ES-I3 (cell line): Measurements from ENCODE around the gene ANKRD17.
"Not testable (repeated sequence)": the region's sequence is repeated elsewhere in the genome, so short reads cannot be mapped to it uniquely, and the experiment has no call there.

Experiments used
- H3K36me3 ChIP-seq: 2 replicates; pipeline ENCODE4 v1.6.1; 2013; ENCODE audit warnings: mild to moderate bottlenecking, low read length, control low read depth, moderate library complexity; ENCODE audit not compliant: insufficient read depth
- H3K4me1 ChIP-seq: 2 replicates; pipeline ENCODE4 v1.6.1; 2013; ENCODE audit warnings: mild to moderate bottlenecking, control low read depth, low read length; ENCODE audit not compliant: insufficient read depth
- H3K9ac ChIP-seq: 2 replicates; pipeline ENCODE4 v1.6.1; 2013; ENCODE audit warnings: low read depth, mild to moderate bottlenecking, low read length, moderate library complexity
- H3K9me3 ChIP-seq: 2 replicates; pipeline ENCODE4 v1.6.1; 2013; ENCODE audit warnings: mild to moderate bottlenecking, low read length, moderate library complexity; ENCODE audit not compliant: control insufficient read depth, insufficient read depth

ANKRD17 gene, protein sequence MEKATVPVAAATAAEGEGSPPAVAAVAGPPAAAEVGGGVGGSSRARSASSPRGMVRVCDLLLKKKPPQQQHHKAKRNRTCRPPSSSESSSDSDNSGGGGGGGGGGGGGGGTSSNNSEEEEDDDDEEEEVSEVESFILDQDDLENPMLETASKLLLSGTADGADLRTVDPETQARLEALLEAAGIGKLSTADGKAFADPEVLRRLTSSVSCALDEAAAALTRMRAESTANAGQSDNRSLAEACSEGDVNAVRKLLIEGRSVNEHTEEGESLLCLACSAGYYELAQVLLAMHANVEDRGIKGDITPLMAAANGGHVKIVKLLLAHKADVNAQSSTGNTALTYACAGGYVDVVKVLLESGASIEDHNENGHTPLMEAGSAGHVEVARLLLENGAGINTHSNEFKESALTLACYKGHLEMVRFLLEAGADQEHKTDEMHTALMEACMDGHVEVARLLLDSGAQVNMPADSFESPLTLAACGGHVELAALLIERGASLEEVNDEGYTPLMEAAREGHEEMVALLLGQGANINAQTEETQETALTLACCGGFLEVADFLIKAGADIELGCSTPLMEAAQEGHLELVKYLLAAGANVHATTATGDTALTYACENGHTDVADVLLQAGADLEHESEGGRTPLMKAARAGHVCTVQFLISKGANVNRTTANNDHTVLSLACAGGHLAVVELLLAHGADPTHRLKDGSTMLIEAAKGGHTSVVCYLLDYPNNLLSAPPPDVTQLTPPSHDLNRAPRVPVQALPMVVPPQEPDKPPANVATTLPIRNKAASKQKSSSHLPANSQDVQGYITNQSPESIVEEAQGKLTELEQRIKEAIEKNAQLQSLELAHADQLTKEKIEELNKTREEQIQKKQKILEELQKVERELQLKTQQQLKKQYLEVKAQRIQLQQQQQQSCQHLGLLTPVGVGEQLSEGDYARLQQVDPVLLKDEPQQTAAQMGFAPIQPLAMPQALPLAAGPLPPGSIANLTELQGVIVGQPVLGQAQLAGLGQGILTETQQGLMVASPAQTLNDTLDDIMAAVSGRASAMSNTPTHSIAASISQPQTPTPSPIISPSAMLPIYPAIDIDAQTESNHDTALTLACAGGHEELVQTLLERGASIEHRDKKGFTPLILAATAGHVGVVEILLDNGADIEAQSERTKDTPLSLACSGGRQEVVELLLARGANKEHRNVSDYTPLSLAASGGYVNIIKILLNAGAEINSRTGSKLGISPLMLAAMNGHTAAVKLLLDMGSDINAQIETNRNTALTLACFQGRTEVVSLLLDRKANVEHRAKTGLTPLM (N-terminal part only)

DNA sequence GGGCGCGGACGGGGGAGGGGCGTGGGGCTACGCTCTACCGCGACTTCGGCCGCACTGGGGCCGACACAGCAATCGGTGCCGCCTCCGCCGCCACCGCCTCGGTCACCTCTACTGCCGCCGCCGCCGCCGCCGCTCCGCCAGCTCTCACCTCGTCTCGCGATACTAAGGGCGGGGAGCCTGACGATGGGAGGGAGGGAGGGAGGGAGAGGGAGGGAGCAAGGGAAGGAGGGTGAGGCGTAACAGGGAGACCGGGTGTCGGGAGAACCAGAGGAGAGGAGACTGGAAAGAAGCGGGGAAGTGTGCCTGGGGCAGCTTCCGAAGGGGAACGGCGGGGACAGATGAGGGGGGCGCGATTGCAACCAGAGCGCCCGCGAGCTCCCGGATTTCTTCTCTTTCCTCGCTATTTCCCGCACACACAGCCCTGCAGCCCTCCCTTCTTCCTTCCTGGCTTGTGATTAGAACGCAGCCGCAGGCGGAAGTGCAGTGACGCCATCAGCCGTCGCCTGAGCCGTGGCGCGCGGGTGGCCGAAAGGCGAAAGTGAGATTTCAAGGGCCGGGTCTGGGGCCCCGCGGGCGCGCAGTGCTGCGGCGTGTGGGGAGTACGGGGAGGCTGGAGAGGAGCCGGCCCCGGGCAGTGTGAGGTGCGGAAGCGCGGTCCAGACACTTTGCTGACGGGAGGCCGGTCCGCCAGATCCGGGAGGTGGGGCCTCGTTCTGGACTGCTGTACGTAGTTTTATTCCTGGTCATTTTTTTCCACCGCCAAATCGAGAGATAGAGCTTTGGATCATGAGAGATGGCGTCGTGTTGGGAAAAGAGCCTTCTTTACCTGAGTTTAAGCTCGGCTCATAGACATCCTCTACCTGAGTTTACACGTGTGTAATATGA is at the start of gene ANKRD17:
ANKRD17 (minus strand) TSS at position 113 of the 885 bp plus-strand sequence. CDS start 130 bp downstream, outside the sequence.
- H3K9ac ChIP-seq = peak within 1 kb of the TSS; percentile 57
- no peaks in the 10 kb centered on the region for H3K36me3 ChIP-seq
- no peaks in the 10 kb centered on the region for H3K9me3 ChIP-seq
- H3K4me1 ChIP-seq = no peaks in the 10 kb centered on the region

DNA sequence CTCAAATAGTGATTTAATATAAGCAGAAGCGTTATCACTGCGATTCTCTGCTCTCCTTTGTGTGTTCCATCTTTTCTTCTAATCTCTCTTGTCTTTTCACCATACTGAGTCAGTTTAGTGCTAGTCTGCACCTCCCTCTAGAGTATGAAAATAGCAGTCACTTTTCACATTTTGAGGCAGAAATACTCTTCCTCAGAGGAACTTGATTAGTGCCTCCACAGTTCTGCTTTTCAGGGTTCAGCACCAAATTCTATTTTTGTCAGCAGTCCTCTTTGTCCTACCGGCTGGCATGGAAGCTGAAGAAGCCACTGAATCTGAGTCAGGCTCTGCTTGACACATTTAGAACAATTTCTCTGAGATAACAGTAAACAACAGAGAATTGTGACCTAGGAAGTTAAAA is 49.7 kb upstream of the ANKRD17 start:
- Histone ChIP-seq H3K9me3 (peaks cover 3% of the 10 kb centered on the region; the same call in 1 of the 2 replicates), H3K4me1 (no peaks in the 10 kb centered on the region), H3K9ac (no peak overlapping the region), H3K36me3 (no peaks in the 10 kb centered on the region)

DNA sequence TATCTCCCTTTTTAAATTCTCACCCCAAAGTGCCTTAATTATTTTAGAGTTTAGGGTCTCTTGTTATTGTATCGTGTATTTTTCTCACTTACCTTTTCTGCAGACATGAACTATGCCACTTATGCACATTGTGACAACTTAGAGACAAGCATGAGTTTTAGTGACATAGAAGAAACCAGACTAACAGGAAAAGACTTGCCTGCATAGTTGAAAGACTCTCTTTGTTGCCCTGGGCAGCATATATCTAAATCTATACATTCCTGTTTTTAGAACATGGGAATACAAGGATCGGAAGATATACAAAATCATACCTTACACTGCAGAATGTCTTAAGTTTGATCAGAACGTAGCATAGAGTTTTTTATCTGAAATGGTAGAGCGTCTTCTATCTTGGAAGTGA is 45.1 kb upstream of the ANKRD17 start:
- Histone ChIP-seq H3K36me3 (no peaks in the 10 kb centered on the region), H3K9ac (no peak overlapping the region), H3K4me1 (no peaks in the 10 kb centered on the region), H3K9me3 (no peaks in the 10 kb centered on the region)

DNA sequence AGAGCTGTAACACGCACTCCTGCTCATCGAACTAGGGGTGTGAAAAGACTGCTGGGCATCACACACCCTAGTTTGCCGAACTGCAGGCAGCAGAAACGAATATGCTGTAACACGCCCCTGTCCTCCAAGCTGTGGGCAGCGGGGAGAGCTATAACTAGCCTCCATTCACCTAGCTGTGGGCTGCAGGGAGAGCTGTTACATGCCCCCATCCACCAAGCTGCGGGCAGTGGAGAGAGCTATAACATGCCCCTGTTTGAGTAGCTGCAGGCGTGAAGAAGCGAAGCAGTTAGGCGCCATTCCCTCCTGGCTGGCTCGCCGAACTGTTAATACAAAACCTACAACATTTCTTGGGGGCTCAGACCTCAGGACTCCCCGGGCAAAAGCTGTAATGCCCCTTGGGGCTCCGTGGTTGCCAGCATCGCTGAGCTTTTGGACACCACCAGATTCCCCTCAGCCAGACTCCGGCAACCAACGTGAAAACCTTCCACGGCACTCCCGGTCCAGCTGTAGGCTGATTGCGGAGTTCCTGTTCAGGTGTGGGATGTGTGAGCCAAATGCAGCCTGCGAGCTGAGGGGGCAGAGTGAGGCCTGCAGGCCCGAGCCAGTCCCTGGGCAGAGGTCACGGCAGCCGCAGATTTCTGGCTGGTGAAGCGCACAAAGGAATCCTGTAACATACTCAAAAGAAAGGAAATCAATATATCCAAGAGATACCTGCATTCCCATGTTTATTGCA is 41.1 kb upstream of the ANKRD17 start:
- Histone ChIP-seq H3K4me1 (no peaks in the 10 kb centered on the region), H3K9me3 (no peaks in the 10 kb centered on the region; the same call in none of the 2 replicates), H3K36me3 (no peaks in the 10 kb centered on the region), H3K9ac (no peak overlapping the region)

DNA sequence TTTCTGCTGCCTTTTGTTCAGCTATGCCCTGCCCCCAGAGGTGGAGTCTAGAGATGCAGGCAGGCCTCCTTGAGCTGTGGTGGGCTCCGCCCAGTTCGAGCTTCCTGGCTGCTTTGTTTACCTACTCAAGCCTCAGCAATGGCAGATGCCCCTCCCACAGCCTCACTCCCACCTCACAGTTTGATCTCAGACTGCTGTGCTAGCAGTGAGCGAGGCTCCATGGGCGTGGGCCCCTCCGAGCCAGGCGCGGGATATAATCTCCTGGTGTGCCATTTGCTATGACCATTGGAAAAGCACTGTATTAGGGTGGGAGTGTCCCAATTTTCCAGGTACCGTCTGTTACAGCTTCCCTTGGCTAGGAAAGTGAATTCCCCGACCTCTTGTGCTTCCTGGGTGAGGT is 34.1 kb upstream of the ANKRD17 start:
- not testable (repeated sequence) for H3K4me1 ChIP-seq, H3K36me3 ChIP-seq, H3K9ac ChIP-seq
- peaks cover 13% of the 10 kb centered on the region for H3K9me3 ChIP-seq

DNA sequence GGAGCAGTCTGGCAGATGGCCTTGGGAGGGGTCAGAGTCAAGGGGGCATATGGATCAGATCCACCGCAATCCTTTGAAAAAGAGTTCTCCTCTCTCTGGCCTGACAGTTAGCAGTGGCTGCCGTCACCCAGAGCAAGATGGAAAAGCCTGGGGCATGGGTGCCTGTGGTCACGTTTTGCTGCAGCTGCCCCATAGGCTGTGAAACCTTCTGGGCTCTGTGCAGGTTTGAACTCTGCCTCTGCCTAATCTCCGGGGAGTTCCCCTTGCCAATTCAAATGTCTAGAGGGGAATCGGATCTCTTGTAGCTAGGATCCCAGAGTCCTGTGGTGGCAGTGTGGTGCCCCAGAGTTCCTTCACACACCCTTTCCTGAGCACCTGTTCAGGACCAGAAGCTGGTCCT is 23.4 kb upstream of the ANKRD17 start:
- Histone ChIP-seq H3K9me3 (no peaks in the 10 kb centered on the region), H3K4me1 (no peaks in the 10 kb centered on the region), H3K9ac (no peak overlapping the region), H3K36me3 (0 out of 2 replicates have a peak, but pooled peaks cover 3% of the 10 kb centered on the region)

DNA sequence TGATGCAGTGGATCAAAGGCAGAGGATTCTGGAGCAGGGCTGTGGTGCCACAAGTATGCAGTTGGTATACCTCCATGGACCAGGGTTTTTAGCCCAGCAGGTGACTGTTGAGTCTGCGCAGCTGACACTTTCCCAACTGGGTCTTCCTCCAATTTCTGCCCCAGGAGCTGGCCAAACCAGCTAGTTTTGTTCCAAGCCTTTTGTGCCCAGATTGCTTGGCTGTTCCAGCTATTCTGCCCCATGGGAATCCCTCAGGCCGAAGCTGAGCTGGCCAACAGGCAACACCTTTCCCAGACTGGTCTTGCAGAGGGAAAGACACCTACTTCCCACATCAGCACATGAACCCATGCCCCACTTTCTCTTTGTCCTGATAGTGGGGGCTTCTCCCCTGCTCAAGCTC is 22.8 kb upstream of the ANKRD17 start:
- Histone ChIP-seq H3K36me3 (0 out of 2 replicates have a peak, but pooled peaks cover 3% of the 10 kb centered on the region), H3K9me3 (no peaks in the 10 kb centered on the region), H3K9ac (no peak overlapping the region), H3K4me1 (no peaks in the 10 kb centered on the region)

DNA sequence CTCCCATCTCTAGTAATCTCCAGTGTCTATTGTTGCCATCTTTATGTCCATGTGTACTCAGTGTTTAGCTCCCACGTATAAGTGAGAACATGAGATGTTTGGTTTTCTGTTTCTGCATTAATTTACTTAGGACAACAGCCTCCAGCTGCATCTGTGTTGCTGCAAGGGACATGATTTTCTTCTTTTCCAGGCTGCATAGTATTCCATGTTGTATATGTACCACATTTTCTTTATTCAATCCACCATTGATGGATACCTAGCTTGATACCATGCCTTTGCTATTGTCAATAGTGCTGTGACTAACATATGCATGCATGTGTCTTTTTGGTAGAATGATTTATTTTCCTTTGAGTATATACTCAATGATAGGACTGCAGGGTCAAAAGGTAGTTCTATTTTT is 18.6 kb upstream of the ANKRD17 start:
- Histone ChIP-seq H3K9me3 (no peaks in the 10 kb centered on the region), H3K9ac (no peak overlapping the region), H3K4me1 (no peaks in the 10 kb centered on the region), H3K36me3 (no peaks in the 10 kb centered on the region)

DNA sequence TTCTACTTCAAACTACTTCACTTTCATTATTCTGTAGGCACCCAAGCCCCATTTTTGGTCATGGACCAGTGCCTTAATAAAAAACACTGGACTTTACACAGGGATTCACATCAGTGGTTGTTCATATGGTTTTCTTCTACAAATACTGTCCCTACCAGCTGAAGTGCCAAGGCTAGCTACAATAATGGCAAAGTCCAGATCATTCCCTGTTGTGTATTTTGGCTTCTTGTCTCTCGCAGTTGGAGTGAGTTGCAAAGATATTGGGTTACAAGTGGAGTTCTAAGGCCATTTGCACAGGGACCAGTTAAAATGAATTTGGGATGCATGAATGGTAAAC is 16.7 kb upstream of the ANKRD17 start:
- no peaks in the 10 kb centered on the region for H3K9me3 ChIP-seq
- no peaks in the 10 kb centered on the region for H3K36me3 ChIP-seq
- H3K9ac ChIP-seq = no peak overlapping the region
- H3K4me1 ChIP-seq = no peaks in the 10 kb centered on the region

DNA sequence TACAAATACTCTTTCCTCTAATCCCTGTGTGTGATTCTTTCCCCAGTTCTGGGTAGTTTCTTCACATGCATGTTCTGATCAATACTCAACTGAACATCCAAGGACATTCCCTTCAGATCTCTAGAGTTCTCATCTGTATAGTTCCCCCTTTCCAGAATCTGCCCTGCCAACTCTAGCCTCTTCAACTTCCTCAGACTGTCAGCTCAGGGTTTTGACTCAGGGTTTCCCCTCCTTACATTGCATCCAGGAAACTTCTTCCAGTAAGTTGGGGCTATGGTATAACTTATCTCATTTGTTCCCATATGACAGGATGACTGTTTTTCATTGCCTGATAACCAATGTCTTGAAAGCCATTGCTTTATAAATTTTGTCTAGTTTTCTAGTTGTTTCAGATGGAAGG is 14.2 kb upstream of the ANKRD17 start:
- H3K9me3 ChIP-seq = no peaks in the 10 kb centered on the region
- no peaks in the 10 kb centered on the region for H3K4me1 ChIP-seq
- no peak overlapping the region for H3K9ac ChIP-seq
- no peaks in the 10 kb centered on the region for H3K36me3 ChIP-seq

DNA sequence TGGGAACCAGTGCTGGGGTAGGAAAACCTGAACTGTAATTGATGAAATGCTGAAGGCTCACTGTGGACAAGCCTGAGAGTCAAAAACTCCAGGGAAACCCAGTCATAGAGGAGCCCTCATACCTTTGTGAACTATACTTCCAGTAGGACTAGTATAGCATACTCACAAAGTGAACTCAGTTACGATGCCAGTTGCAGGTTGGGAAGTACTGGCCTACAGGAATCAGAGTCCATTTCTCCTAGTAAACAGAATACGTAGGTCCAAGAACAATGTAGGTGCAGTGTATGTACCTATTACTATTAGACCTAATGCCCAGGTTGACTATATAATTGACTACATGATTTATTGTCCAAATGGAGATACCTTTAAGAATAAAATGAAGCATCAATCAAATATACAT is 8.5 kb upstream of the ANKRD17 start:
- H3K4me1 ChIP-seq = no peaks in the 10 kb centered on the region
- no peak overlapping the region for H3K9ac ChIP-seq
- H3K36me3 ChIP-seq = no peaks in the 10 kb centered on the region
- H3K9me3 ChIP-seq = no peaks in the 10 kb centered on the region

DNA sequence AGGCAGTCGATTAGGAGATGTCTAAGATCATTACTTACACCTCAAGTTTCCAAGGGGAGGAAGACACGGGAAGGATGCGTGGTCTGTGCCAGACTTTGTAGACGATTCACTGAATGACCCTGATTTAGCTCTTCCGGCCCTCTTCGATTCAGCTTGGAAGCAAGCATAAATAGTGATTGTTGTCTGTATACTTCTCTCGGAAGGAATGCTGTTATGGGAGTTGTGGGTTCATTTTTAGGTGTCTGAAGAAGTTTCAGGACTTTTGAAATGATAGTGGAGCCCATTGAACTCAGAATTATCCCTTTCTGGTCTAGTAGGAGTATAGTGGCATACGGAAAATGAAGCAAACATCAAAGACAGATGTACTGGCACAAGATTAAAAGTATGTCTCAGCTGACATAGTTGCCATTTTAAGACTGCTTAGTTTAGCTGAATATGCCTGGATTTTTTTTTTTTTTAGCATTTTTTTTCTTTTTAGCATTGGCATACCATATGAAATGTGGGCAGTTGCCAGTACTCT is 1.0 kb upstream of the ANKRD17 start:
- Histone ChIP-seq H3K36me3 (no peaks in the 10 kb centered on the region), H3K4me1 (no peaks in the 10 kb centered on the region), H3K9ac (peak overlapping the region; percentile 57), H3K9me3 (no peaks in the 10 kb centered on the region)

DNA sequence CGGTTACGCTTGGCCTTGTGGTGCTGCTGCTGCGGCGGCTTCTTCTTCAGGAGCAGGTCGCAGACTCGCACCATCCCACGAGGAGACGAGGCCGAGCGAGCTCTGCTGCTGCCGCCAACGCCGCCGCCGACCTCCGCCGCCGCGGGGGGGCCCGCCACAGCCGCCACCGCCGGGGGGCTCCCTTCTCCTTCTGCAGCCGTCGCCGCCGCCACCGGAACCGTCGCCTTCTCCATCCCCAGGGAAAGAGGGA is 237 bp downstream of the ANKRD17 start:
- H3K36me3 ChIP-seq = no peaks in the 10 kb centered on the region
- H3K9ac ChIP-seq = peak overlapping the region; percentile 57
- H3K9me3 ChIP-seq = no peaks in the 10 kb centered on the region
- H3K4me1 ChIP-seq = no peaks in the 10 kb centered on the region
